Stomach (tissue), 4 donors: ENCODE data around the gene ROBO1.

Experiments
- CTCF ChIP-seq, 7 experiments: fragments of 450-650 bp in 4 of 7; fragments of 200-600 bp in 3 of 7; sonication (generic) in 3 of 7; IDR thresholded peaks; one replicate each; pipeline ENCODE4 v1.5.1; 2016 to 2019; ENCODE audit warnings: antibody characterized with exemption in 7 of 7, control low read depth in 2 of 7, mild to moderate bottlenecking in 1 of 7
- EP300 ChIP-seq: sonication (generic); formaldehyde crosslinking; IDR thresholded peaks from one replicate; pipeline ENCODE4 v1.6.1; 2017; ENCODE audit warnings: antibody characterized with exemption
- POLR2A ChIP-seq, 4 donors: fragments of 450-650 bp; IDR thresholded peaks; one replicate each; pipeline ENCODE4 v1.6.1; 2016; ENCODE audit warnings: antibody characterized with exemption in 4 of 4, control low read depth in 2 of 4, mild to moderate bottlenecking in 1 of 4, moderate library complexity in 1 of 4
- POLR2AphosphoS5 ChIP-seq, 3 donors: sonication (generic); formaldehyde crosslinking; IDR thresholded peaks; one replicate each; pipeline ENCODE4 v1.6.1; 2016; ENCODE audit warnings: antibody characterized with exemption in 3 of 3

- no peak for TF ChIP-seq POLR2AphosphoS5 (IDR thresholded peaks at IDR 0.05)
- TF ChIP-seq CTCF (IDR thresholded peaks at IDR 0.05) = no peak
- no peak for TF ChIP-seq EP300
- no peak for TF ChIP-seq POLR2A (IDR thresholded peaks at IDR 0.05)
Measured at GRCh38 chr3:79160421-79160820, 607.4 kb downstream of the ROBO1 start.
